ENCODE results near the gene KCTD1. TPM values are rescaled to one million over a fixed set of nuclear protein-coding genes. Genes with fewer than 3 reads are reported as not detected.

Gene KCTD1
- total RNA-seq, 1 donor from 2014 or later: 6.4 TPM

DNA sequence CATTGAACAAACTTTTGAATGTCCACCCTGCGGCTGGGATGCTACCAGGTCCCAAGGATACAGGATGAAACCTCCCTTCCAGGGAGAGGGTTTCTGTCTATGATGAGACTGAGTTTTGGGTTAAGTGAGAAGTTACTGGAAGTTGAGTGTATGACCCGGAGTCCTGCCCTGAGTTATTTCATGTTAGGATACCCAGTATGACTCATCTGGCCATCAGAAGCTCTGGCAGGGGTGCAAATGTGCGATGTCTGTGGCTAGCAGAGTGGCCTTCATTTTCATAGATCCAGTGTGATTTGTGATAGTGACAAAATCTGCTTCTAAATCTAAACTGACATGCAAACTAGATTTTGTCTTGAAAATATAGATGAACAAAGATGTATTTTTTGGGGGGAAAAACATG, 55.3 kb downstream of the KCTD1 start:
- H3K4me1 ChIP-seq: no peaks in the 10 kb centered on the region
- no peak for DNase-seq
- H3K36me3 ChIP-seq: peaks cover 10% of the 10 kb centered on the region
- no peak overlapping the region for H3K27ac ChIP-seq (replicated peaks)
- no peak overlapping the region for H3K4me3 ChIP-seq
- H3K27me3 ChIP-seq (ENCODE audit: low read depth): no peaks in the 10 kb centered on the region
- TF ChIP-seq, protein P1, sequence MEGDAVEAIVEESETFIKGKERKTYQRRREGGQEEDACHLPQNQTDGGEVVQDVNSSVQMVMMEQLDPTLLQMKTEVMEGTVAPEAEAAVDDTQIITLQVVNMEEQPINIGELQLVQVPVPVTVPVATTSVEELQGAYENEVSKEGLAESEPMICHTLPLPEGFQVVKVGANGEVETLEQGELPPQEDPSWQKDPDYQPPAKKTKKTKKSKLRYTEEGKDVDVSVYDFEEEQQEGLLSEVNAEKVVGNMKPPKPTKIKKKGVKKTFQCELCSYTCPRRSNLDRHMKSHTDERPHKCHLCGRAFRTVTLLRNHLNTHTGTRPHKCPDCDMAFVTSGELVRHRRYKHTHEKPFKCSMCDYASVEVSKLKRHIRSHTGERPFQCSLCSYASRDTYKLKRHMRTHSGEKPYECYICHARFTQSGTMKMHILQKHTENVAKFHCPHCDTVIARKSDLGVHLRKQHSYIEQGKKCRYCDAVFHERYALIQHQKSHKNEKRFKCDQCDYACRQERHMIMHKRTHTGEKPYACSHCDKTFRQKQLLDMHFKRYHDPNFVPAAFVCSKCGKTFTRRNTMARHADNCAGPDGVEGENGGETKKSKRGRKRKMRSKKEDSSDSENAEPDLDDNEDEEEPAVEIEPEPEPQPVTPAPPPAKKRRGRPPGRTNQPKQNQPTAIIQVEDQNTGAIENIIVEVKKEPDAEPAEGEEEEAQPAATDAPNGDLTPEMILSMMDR (IDR thresholded peaks at IDR 0.05; ENCODE audit: borderline replicate concordance): no peak
- no peaks in the 10 kb centered on the region for H3K9me3 ChIP-seq (replicated peaks)
- intact Hi-C loops (cut with micrococcal nuclease): no loop called here

DNA sequence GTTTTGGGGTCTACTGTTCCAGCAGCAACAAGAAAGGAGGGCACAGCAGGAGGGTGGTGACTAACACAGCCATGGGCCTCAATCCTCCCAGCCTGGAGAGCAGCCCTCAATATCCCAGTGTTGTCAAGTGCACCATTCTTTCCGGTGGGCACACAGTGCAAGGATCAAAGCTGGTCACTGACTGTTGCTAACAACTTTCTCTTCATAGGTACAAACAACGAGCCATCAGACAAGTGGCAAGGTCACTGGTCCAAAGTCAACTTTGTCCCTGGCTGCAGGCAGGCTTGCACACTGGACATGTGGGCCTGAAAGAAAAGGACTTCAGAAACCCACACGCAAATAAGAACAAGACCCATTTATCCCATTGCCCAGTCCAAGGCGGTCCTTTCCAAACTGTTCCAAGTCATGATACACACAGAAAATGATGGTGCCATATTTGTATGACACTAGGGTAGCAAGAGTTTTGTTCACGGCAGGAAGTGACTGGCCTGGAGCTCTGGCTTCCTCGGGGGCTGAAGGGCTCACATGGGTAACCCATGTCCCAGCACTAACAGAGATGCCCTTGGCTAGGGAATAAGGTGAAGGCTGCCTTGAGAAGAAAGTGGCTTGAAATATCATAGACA, 57.0 kb downstream of the KCTD1 start:
- no peak for DNase-seq
- no peaks in the 10 kb centered on the region for H3K9me3 ChIP-seq (replicated peaks)
- H3K27ac ChIP-seq (replicated peaks): no peak overlapping the region
- H3K4me1 ChIP-seq: no peaks in the 10 kb centered on the region
- H3K27me3 ChIP-seq (ENCODE audit: low read depth): no peaks in the 10 kb centered on the region
- peaks cover 7% of the 10 kb centered on the region for H3K36me3 ChIP-seq
- H3K4me3 ChIP-seq: no peak overlapping the region
- intact Hi-C loops (cut with micrococcal nuclease): no loop called here
- TF ChIP-seq, protein P1 (IDR thresholded peaks at IDR 0.05; ENCODE audit: borderline replicate concordance): no peak

- Histone ChIP-seq H3K4me3 (no peak overlapping the region), H3K9me3 (replicated peaks) (no peaks in the 10 kb centered on the region), H3K27ac (replicated peaks) (no peak overlapping the region), H3K4me1 (no peaks in the 10 kb centered on the region), H3K36me3 (peaks cover 4% of the 10 kb centered on the region), H3K27me3 (ENCODE audit: low read depth) (no peaks in the 10 kb centered on the region)
- DNase-seq: no peak
- TF ChIP-seq, protein P1 (IDR thresholded peaks at IDR 0.05; ENCODE audit: borderline replicate concordance): no peak
- intact Hi-C loops (cut with micrococcal nuclease): no loop called here
These were observed 58.5 kb downstream of the KCTD1 start for GRCh38 chr18:26489881-26490280.

GRCh38 chr18:26489191-26489590, 59.2 kb downstream of the KCTD1 start:
- intact Hi-C loops (cut with micrococcal nuclease): no loop called here
- DNase-seq: no peak
- peaks cover 4% of the 10 kb centered on the region for H3K36me3 ChIP-seq

DNA sequence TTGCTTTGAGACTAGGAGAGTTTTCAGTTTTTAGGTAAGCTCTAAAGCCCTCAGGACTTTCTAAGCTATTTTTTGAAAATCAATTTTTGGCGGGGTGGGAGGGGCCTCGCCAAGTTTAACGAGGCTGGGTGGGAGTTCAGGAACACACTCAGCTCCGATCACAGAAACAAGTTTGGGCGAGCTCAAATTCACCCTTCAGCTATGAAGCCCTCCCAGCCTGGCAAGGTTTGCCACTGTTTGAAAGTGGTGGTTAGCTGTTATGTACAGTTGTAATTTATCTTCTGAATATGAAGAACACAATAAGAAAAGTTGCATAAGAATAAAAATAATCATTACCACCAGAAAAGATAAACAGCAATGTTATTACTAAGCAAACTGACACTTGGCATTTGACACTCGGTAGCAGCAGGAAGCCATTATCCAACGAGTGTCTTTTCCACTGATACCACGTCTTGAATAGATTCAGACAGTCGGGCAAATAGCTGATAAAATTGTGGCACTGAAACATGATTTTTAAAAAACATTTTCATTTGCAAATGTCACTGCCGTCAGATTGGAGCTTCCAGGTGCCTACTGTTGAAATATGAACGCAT, 59.8 kb downstream of the KCTD1 start:
- TF ChIP-seq, protein P1 (IDR thresholded peaks at IDR 0.05; ENCODE audit: borderline replicate concordance): no peak
- DNase-seq: no peak
- Histone ChIP-seq H3K36me3 (peaks cover 4% of the 10 kb centered on the region), H3K27me3 (ENCODE audit: low read depth) (no peaks in the 10 kb centered on the region), H3K4me3 (no peak overlapping the region), H3K27ac (replicated peaks) (no peak overlapping the region), H3K9me3 (replicated peaks) (no peaks in the 10 kb centered on the region), H3K4me1 (no peaks in the 10 kb centered on the region)
- intact Hi-C loops (cut with micrococcal nuclease): no loop called here

More at GRCh38 chr18:26489191-26489590, 59.2 kb downstream of the KCTD1 start:
- H3K4me1 ChIP-seq: no peaks in the 10 kb centered on the region
- TF ChIP-seq, protein P1 (IDR thresholded peaks at IDR 0.05; ENCODE audit: borderline replicate concordance): no peak
- H3K27me3 ChIP-seq (ENCODE audit: low read depth): no peaks in the 10 kb centered on the region
- H3K9me3 ChIP-seq (replicated peaks): no peaks in the 10 kb centered on the region
- H3K27ac ChIP-seq (replicated peaks): no peak overlapping the region
- no peak overlapping the region for H3K4me3 ChIP-seq
